ENCODE measurements around the gene SPINK2.
A peak's percentile ranks its signal among the peaks of the same experiment; 100 is the strongest.

SPINK2 gene

DNA sequence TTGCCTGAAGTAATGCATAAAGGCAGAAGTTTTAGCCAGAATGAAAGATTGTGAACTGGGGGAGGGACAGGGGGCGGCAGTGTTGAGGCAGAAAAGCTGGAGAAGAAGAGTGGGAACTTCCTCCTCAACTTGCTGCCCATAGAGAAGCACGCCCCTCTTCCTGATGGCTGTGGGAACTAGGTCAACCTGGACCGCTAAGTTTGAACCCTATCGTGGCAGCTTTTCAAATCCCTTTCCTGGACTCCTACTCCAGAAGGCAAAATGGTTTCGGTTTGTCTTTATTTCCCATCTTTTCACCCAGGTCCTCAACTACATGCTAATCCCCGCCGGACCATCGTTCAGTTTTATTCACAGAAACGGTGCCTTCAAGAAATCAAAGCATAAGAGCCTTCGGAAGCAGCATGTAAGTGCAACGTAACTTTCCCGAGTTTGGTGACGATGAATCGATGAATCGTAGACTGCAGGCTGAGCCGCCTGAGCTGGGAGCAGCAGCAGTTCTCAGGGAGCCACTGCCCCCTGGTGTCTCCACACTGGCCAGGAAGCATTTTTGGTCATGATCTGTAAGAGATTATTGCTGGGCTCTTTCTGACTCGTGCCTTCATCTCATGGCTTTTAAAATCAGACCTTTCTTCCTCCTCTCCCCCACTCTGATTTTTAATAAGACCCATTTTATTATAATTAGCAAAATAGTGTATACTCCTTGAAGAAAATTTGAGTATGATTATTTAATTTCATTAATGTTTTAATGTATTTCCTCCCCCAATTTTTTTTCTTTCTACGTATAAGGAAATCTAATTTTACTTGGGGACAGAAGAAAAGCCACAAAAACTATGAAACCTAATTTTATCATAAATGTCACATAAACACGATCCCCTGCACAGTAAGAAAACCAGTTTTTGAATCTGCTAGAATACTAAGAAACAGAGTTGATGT is 21.4 kb downstream of the SPINK2 start:
- DNase-seq (ENCODE audit: low read depth, low spot score), result peak; percentile 60

GRCh38 chr4:56799161-56799759 is 22.2 kb downstream of the SPINK2 start:
- no peak for DNase-seq (ENCODE audit: low read depth, low spot score)

DNA sequence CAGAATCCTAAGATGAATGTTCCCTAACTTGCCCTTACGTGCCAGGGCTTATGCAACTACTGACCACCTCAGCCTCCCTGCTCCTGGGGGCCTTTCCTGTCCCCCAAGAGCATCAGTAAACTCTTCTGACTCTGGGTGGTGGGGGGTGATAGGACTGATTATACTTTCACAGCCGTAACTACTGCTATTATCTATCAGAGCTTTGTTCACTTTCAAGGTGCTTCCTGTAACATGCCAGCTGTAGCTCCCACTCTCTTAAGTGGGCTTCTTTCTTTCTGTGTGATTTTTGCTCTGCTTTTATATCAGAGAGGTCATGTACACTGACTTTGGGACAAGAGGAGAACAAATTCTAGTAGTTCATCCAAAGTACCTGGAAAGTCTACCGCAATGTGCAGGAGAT is 25.3 kb downstream of the SPINK2 start:
- no peak for DNase-seq (ENCODE audit: low read depth, low spot score)

DNA sequence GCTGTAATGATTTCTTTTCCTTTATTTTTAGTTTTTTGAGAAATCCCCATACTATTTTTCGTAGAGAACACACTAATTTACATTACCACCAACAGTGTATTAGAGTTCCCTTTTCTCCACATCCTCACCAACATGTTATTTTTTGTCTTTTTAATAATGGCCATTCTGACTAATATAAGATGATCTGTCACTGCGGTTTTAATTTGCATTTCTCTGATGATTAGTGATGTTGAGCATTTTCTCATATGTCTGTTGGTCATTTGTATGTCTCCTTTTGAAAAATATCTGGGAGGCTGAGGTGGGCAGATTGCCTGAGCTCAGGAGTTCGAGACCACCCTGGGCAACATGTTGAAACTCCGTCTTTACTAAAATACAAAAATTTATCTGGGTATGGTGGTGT is 30.2 kb downstream of the SPINK2 start:
- DNase-seq (ENCODE audit: low read depth, low spot score), result no peak

GRCh38 chr4:56790691-56791091 is 30.8 kb downstream of the SPINK2 start:
- DNase-seq (ENCODE audit: low read depth, low spot score), result no peak

DNA sequence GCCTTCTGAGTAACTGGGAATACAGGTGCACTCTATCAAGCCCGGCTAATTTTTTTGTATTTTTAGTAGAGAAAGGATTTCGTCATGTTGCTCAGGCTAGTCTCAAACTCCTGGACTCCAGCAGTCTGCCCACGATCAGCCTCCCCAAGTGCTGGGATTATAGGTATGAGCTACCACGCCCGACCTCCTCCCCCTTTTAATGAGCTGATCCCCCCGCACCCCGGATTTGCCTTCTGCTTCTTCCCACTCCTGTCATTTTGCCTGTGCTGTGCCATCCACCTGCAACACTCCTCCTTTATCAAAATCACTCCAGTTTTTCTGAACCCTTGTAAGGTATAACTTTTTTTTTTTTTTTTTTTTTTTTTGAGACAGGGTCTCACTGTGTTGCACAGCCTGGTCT is 33.4 kb downstream of the SPINK2 start:
- DNase-seq (ENCODE audit: low read depth, low spot score), result no peak

DNA sequence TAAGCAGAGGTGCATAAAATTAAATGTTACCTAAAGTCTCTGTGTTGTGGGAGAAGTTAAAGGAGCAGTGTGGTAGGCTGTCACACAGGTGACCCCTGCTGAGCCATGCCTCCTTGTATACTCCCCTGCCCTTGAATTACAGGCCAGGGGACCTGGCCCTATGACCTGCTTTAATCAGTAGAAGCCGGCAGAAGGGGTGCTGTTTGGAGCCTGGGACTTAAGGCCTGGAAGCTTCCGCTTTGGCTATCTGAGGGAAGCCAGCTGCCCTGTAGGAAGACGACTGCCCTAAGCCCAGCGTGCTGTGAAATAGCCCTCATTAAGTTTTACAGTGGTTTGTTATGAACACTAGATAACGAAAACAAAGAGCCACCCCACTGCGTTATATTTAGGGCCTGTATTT is 34.1 kb downstream of the SPINK2 start:
- no peak for DNase-seq (ENCODE audit: low read depth, low spot score)

DNA sequence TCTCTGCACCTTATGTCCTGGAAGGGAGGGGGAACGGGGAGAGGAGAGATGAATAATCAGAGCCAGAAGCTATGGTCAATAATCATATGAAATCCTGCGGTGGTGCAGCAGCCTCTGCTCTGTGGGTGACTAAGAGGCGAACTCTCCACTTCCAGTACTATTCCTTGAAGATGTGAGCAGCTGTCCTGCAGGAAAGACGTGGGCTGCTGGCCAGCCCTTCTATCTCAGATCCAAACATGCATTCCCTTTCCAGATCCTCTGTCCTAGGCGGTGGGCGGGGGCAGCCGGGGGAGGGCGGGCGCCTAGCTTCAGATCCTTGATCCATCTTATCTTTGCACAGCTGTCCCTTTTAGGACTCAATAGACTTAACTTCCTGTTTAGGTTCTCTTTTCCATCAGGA is 34.5 kb downstream of the SPINK2 start:
- no peak for DNase-seq (ENCODE audit: low read depth, low spot score)

DNA sequence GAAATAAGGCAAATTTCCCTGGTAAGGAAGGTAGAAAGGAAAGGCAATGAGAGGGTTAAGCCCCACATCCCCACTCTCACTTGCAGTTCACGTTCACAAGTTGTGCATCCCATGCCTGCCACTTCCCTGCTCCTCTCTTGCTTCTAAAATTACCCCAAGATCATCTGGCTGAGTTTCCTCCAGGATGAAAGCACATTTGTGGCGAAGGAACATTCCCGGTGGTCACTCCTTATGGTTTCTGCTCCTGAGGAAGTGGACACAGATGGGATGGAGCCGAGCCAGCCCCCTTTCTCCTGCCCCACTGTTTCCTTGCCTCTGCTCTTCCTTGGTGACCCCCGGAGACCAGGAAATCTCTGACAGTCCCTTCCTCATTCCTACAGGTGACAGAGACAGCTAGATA is 37.5 kb downstream of the SPINK2 start:
- no peak for DNase-seq (ENCODE audit: low read depth, low spot score)

DNA sequence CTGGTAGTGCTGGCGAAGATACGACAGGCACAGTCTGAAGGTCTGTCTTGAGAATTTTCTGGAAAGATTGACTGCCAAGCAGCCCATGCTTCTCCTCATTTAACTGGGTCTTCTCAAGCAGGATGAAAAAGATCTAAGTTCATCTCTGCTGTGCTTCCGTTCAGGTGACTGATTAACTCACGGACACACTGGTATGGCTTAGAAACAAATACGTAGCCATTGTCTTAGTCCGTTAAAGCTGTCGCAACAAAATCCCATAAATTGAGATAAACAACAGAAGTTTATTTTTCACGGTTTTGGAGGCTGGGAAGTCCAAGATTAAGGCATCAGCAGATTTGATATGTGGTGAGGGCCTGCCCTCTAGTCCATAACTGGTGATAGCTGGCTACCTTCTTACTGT is 39.5 kb downstream of the SPINK2 start:
- DNase-seq (ENCODE audit: low read depth, low spot score), result no peak

GRCh38 chr4:56773346-56773745 is 48.2 kb downstream of the SPINK2 start:
- no peak for DNase-seq (ENCODE audit: low read depth, low spot score)

GRCh38 chr4:56772134-56772533 is 49.4 kb downstream of the SPINK2 start:
- DNase-seq (ENCODE audit: low read depth, low spot score), result no peak

GRCh38 chr4:56768763-56769162 is 52.7 kb downstream of the SPINK2 start:
- DNase-seq (ENCODE audit: low read depth, low spot score), result no peak

- no peak for DNase-seq (ENCODE audit: low read depth, low spot score)
Observed at GRCh38 chr4:56768316-56768715, 53.2 kb downstream of the SPINK2 start.

GRCh38 chr4:56767567-56767966 is 53.9 kb downstream of the SPINK2 start:
- no peak for DNase-seq (ENCODE audit: low read depth, low spot score)

DNA sequence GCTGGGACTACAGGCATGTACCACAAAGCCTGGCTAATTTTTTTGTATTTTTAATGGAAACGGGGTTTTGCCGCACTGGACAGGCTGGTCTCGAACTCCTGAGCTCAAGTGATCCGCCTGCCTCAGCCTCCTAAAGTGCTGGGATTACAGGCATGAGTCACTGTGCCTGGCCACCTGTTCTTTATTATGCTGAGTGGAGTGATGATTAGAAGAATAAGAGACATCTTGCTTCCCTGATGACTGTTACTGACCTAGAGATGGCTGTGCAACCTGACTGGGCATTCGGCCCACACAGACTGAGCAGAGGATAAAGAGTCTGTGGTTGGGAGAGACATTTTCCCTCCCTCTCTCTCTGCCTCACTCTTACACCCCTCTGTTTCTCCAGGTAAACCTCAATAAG is 56.7 kb downstream of the SPINK2 start:
- DNase-seq (ENCODE audit: low read depth, low spot score), result no peak

DNA sequence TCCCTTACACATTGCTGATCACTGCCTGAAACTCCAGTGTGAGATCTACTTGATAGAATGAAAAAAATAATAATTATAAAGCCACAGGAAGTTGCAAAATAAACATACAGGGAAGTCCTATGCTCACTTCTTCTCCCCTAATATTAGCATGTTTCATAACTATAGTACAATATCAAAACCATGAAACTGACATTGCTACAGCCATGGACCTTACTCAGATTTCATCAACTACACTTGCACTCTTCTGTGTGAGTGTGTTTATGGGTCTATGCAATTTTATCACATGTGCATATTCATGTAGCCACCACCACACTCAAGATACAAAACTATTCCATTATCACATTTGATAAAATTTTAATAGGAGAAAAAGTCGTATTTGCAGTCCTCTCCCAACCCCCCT is 57.3 kb downstream of the SPINK2 start:
- no peak for DNase-seq (ENCODE audit: low read depth, low spot score)

GRCh38 chr4:56762484-56763250 is 58.8 kb downstream of the SPINK2 start:
- DNase-seq (ENCODE audit: low read depth, low spot score), result no peak

GRCh38 chr4:56760183-56760582 is 61.3 kb downstream of the SPINK2 start:
- no peak for DNase-seq (ENCODE audit: low read depth, low spot score)
